ENCODE results near the gene TAS2R41. TPM values are rescaled to one million over a fixed set of nuclear protein-coding genes. Genes with fewer than 3 reads are reported as not detected.
A peak's percentile ranks its signal among the peaks of the same experiment; 100 is the strongest.
"Not testable (repeated sequence)": the region's sequence is repeated elsewhere in the genome, so short reads cannot be mapped to it uniquely, and the experiment has no call there.

The TAS2R41 gene
- polyA plus RNA-seq, 10 donors: not detected

- DNase-seq: no peak
Measured at GRCh38 chr7:143455942-143456341, 21.7 kb upstream of the TAS2R41 start.

GRCh38 chr7:143456992-143457793 is 20.5 kb upstream of the TAS2R41 start:
- peak in 1 of 3 donors; percentile 56 for DNase-seq

- DNase-seq: peak in 2 of 3 donors; percentile 16 to 66
Measured at GRCh38 chr7:143458263-143458662, 19.4 kb upstream of the TAS2R41 start.

- DNase-seq: no peak
Measured at GRCh38 chr7:143458681-143459080, 19.0 kb upstream of the TAS2R41 start.

GRCh38 chr7:143459359-143459758 is 18.3 kb upstream of the TAS2R41 start:
- no peak for DNase-seq

GRCh38 chr7:143460271-143460979 is 17.2 kb upstream of the TAS2R41 start:
- peak in 1 of 3 donors; percentile 21 for DNase-seq

GRCh38 chr7:143462045-143462444 is 15.6 kb upstream of the TAS2R41 start:
- no peak for DNase-seq

GRCh38 chr7:143463556-143463955 is 14.1 kb upstream of the TAS2R41 start:
- DNase-seq: no peak

GRCh38 chr7:143463957-143464356 is 13.7 kb upstream of the TAS2R41 start:
- no peak for DNase-seq

- DNase-seq: no peak
Measured at GRCh38 chr7:143467724-143468123, 9.9 kb upstream of the TAS2R41 start.

- not testable (repeated sequence) for DNase-seq
Measured at GRCh38 chr7:143472071-143472689, 5.5 kb upstream of the TAS2R41 start.

- DNase-seq: no peak
Measured at GRCh38 chr7:143479055-143479766, 1.5 kb downstream of the TAS2R41 start.

- DNase-seq: no peak
Measured at GRCh38 chr7:143480501-143480900, 2.8 kb downstream of the TAS2R41 start.

- DNase-seq: peak; percentile 54 to 79 (median 69)
Measured at GRCh38 chr7:143484119-143484518, 6.4 kb downstream of the TAS2R41 start.

GRCh38 chr7:143485094-143485493 is 7.4 kb downstream of the TAS2R41 start:
- no peak for DNase-seq

GRCh38 chr7:143485500-143485899 is 7.8 kb downstream of the TAS2R41 start:
- DNase-seq: no peak

GRCh38 chr7:143486266-143486665 is 8.6 kb downstream of the TAS2R41 start:
- DNase-seq: not testable (repeated sequence)

- DNase-seq: no peak
Measured at GRCh38 chr7:143487061-143487460, 9.4 kb downstream of the TAS2R41 start.

GRCh38 chr7:143487566-143487965 is 9.9 kb downstream of the TAS2R41 start:
- DNase-seq: peak; percentile 51 to 66 (median 52)

- no peak for DNase-seq
Measured at GRCh38 chr7:143490717-143491306, 13.1 kb downstream of the TAS2R41 start.

GRCh38 chr7:143492043-143492471 is 14.4 kb downstream of the TAS2R41 start:
- DNase-seq: no peak
